GM10847 (cell line): ENCODE measurements around the gene HK1.

Experiments
- POLR2A ChIP-seq: IDR thresholded peaks from 2 replicates; pipeline ENCODE4 v1.6.1; 2011; ENCODE audit not compliant: insufficient read length; ENCODE audit errors: extremely low read depth

HK1 gene

DNA sequence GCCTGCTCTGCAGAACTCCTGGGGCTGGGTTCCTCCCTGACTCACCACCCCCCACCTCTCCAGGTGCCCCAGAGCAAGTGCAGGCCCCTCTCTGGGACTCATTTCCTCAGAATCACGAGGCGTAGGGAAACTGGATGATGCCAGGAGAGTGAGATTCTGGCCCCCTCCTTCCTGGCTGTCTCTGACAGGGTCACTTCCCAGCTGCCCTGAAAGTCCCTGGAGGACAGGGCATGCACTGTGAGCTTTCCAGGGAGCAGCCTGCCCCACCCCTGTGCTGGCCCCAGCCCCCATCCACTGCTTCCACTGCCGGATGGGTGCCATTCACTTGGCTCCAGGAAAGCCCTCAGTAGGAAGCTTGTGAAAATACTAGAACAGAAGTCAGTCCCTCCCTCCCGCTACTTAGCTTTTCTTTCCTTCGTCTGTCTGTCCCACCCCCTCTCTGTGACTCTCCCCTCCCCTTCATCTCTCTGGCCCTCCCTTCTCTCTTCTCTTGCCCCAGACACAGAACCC lies 128.1 kb downstream of the HK1 start:
- TF ChIP-seq POLR2A: no peak

DNA sequence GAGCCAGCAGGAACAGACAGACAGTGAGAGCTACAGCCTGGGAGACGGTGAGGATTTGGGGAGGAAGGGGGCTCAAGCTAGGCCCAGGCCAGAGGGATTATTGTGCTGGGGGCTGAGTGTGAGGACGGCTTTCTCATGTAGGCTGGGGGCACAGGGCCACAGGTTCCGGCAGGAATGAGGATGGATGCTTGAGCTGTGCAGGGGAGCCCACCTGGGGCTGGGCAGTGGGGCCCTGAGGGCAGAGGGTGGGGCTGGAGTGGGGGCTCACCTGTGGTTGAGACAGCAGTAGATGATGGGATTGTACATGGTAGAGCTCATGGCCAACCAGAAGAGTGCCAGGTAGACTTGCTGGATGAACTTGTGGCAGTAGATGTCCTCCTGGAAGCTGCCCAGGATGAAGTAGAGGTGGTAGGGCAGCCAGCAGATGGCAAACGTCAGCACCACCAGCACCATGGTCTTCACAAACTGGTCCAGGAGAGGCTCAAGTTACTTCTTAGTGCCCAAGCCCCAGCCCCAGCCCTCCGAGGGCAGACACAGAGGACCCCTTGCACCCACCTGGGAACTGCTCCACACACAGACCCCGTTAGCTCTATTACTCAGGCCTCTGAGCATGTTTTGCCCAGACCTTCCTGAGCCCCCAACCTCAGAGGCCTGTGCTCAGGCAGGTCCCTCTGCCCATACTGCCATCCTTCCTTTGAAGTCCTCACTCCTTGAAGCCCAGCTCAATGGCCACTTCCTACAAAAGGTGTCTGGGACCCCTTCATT lies 128.7 kb downstream of the HK1 start:
- TF ChIP-seq POLR2A: no peak

DNA sequence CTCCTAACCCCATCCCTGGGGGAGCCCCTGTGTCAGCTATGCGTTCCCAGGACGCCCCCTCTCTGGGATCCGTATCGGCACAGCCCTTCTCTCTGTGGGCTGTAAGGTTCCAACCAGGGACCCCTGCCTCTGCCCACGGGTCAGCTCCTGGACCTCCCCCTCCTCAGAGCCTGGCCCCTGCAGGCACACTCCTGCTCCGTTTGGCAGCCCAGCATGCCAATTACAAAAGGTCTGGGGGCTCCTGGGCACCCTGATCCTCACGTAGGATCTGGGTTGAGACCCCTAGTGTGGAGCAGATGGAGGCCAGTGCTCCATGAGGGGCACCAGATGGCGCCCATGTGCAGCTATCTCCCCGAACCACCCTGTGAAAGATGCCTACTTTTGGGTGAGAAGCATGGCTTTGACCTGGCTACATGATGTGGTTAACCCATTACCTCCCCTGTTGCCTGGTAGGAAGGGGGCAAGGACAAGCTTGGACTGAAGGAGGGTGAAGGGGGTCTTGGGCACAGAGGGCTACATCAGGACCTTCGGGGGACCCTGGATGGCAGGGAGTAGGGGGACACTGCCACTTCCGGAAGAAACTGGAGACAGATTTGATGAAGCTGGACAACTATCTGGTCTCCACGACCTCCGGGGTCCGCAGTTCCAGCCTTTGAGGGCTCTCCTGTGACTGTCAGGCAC lies 129.5 kb downstream of the HK1 start:
- no peak for TF ChIP-seq POLR2A

DNA sequence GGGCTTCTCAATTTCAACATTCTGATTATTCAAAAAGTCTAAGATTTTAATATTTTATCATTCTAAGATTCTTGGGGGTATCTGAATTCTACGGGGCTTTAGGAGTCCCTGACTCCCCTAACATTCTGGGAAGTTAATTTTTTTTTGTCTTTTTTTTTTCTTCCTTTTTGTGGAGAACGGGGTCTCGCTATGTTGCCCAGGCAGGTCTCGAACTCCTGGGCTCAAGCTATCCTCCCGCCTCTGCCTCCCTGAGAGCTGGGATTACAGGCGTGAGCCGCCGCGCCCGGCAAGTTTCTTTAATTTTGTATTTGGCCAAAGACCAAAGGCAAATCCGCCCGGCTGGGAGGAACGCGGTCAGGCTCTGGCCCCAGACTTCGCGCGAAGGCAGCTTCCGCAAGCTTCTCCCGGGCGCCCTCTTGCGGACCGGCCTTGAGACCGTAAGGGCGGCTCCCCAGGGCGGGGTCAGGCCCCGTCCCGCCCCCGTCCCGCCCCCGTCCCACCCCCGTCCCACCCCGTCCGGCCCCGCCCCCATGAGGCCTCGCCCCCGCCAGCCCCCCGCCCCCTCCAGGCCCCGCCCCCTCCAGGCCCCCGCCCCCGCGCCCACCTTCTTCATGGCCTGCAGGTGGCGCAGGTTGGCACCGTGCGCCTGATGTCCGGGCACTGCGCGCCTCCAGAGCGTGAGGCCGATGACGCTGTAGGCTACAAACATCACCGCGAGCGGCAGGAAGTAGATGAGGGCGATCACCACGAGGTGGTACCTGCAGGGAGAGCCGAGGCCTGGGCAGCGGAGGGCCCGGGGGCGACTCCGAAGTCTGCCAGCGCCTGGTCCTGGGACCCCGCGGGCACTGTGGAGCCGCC lies 130.3 kb downstream of the HK1 start:
- peak; percentile 34 for TF ChIP-seq POLR2A

DNA sequence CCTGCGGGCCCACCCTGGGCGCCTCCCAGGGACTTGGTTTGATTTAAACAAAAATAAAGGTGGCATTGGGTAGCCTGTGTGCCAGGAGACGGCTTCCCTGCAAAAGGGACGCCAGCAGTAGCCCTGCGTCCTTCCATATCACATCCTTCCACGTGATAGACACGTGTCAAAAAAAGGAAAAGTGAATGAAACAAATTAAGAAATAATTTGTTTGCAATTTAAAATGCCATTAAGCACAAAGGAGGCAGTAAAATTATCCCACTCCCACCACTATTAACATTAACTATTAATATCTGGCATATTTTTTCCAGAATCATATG lies 130.8 kb downstream of the HK1 start:
- no peak for TF ChIP-seq POLR2A

DNA sequence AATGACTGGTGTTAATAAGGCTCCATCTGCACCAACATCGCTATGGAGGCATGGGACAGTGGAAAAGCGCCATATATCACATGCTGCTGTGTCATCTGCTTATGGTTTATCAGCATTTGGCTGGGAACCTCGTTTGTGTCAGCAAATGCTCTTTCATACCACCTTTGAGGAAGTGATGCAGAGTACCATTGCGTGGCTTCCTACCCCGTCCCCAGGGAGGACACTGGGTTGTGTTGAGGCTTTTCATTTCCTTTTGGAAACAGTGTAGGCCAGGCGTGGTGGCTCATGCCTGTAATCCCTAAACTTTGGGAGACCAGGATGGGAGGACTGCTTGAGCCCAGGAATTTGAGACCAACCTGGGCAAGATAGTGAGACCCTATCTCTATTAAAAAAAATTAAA lies 131.7 kb downstream of the HK1 start:
- TF ChIP-seq POLR2A: no peak

DNA sequence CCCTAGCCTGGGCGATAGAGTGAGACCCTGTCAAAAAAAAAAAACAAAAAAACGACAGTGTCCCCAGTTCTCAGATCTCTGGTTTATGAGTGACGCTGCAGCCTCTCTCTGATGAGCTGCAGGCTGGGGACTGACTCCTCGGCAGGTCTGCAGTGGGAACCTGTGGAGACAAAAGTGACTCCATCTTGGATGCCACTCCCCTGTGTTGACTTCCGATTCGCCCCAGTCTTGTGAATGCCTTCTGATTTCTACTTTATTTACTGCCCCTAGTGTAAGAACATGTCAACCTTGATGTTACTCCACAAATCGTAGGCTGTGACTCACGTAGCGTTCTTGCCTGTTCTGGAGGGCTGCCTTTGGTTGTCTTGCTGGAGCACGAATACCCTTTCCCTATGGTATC lies 132.2 kb downstream of the HK1 start:
- TF ChIP-seq POLR2A: no peak

DNA sequence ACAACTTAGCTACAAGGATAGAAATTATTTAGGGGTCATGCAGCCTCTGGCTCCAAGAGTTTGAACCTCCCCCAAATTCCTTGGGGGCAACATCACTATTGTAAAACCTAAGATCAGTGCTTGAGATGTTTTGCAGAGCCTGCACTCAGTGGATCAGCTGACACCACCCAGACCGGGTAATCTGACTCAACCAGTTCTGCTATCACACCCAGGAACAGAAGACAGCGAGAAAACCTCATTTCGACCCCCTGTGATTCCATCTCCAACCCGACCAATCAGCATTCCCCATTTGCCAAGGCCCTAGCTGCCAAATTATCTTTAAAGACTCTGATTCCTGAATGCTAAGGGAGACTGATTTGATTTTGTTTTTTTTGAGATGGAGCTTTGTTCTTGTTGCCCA lies 133.2 kb downstream of the HK1 start:
- no peak for TF ChIP-seq POLR2A

DNA sequence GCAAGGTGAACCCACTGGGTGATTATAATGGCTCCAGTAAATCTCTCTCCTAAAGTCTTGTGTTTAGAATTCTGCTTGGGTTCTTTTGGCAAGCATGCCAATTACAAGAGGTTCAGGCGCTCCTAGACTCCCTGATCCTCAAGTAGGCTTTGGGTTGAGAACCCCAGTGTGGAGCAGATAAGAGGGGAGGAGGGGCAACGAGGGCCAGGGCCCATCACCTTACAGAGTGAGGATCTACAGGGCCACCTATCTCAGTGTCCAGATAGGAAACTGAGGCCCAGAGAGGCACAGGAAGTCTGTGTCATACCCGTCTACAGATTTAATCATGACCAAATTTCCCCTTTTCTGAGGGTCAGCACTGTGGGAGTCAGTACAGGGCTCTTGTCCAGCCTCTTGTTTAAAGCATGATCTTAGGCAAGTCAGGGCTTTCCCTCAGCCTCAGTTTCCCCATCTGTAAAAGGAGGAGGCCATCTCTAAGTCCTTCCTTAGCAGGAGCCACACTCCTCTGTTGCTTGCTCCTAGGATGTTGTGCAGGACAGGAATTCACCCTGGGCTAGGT lies 134.0 kb downstream of the HK1 start:
- TF ChIP-seq POLR2A: no peak

DNA sequence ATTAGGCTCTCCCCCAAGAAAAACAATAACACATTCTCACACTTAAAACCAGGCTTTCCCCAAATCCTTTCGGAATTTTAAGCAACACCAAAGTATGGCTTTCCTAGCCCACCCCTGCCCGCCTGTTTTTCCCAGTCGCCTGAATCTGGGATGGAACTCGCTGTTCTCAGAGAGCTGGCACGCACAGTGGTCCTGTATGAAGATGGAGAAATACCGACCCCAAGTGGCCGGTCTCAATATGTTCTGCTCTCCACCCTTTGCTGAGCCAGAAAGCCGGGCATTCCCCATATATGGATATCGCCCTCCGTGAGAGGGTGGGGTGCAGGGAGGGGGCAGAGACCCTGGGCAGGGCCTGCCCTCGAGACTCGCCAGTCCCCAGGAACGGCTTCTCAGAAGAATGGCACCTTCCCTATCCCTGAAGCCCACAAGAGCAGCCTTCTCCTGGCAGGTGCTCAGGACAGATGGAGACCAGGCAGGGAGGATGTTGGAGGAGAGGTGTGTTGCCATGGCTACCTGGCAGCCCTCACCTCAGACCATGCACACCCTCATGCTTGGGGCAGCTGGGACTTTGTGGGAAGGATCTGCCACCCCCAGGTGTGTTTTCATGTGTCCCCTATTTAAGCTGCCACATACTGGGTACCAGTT lies 135.0 kb downstream of the HK1 start:
- TF ChIP-seq POLR2A: no peak

DNA sequence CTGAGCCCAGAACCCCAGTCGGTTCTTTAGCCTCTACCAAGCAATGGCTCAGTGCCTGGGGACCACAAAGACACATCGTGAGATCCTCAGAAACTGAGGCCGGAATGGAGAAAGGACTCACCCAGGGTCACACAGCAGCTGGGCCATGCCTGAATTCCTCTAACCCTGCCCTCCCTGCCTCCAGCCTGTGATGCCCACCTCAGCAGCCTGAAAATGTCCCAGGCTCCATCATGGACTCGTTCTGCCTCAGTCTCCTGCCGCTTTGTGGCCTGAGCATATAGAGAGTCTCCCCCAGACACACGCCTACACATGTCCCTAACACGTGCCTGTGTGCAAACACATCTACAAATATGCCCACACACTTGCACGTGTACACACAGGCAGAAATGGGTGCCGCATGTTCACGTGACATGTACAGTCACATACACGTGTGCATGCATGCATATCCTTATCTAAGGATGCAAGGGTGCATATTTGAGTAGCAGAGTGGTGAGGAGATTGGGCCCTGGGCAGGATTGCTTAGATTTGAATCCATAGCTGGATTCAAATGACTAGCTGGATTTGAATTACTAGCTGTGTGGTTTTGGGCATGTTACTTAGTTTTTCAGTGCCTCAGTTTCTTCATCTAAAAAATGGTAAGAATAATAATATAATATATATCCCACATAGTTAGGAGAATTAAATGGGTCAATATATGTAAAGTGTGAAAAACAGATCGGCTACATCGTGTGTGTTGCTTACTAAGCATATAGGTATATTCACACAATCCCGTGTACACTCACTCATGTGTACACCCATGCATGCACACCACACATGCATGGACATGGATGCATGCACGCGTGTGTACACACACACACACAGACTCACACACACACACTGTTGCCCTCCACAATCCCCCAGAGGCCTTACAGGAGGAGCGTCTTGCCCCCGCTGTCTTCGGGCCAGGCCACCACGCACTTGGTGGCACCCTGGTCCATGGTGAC lies 136.0 kb downstream of the HK1 start:
- TF ChIP-seq POLR2A: no peak

DNA sequence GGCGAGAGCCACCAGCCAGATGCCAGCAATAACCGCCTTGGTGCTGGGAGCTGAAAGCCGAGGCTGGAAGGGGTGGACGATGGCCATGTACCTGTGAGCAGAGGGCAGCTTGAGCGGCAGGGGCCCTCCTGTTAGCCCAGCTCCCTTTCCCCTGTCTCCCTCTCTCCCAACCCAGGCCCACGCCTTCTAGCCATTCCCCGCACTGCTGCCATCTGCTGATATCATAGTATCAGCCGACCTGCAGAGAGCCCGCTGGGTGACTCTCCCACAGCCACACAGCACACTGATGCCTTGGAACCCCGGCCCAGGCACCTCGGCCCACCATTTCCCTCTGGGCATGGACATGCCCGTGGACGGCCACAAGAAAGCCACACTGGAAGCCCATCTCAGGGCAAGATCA lies 136.8 kb downstream of the HK1 start:
- TF ChIP-seq POLR2A: no peak

DNA sequence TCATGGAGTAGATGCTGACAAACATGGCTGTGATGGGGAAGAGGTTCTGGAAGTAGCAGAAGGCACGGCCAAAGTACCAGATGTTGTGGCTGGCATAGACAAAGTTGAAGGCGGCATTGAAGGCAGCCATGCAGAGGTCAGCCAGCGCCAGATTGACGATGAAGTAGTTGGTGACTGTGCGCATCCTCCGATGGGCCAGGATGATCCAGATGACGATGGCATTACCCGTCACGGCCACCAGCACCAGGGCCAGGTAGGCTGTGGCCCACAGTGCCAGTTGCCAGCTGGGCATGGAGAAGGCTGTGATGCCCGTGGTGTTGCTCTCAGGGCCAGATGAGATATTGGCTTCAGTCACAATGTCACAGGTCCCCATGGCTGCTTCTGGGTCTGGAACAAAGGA lies 137.7 kb downstream of the HK1 start:
- no peak for TF ChIP-seq POLR2A

DNA sequence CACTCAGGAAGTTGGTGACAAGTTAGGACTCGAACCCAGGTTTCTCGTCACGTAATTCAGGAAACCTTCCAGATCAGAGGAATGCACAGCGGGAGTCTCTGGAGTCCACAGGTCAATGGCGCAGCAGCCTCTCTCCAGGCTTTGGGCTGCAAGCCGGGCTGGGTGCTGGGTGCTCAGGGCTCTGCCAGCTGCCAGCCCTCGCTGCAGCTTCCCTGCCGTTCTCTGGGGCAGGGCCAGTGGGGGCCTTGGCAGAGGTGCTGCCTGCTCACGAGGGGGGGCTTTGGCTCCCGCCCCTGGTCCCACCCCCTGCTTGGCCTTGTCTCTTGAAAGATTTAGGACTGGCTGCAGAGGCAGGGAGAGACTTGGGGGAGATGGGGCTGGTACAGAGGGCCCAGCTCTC lies 138.4 kb downstream of the HK1 start, which contains the start of gene TACR2:
TACR2 (minus strand) TSS at position 224 of the 400 bp plus-strand sequence. CDS start 595 bp downstream, outside the sequence.
- no peak for TF ChIP-seq POLR2A

DNA sequence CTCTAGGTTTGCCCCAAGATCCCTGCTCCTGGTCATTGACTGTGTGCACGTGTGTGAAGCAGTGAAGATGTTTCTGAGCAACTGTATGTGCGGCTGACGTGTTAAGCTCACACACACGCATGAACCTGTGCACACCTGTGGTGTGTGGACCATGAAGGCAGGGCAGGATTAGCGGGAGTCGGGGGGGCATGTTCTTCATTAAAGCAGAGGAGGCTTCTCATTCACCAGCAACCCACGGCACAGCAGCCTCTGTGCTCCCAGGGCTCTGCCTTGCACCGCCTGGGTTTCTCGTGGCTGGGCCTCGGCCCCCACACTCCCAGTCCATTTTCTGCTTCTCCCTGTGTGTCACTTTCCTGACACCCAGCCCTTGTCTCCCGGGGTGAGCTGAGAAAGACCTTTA lies 139.2 kb downstream of the HK1 start:
- TF ChIP-seq POLR2A: no peak
